Esophagus muscularis mucosa (tissue), 3 donors: ENCODE data around the gene ZRANB3.

ENCODE experiments used
- CTCF ChIP-seq, 3 experiments: fragments of 200-600 bp in 2 of 3; fragments of 450-650 bp in 1 of 3; sonication (generic) in 2 of 3; IDR thresholded peaks; one replicate each; pipeline ENCODE4 v1.5.1; 2017 to 2019; ENCODE audit warnings: antibody characterized with exemption in 3 of 3, mild to moderate bottlenecking in 2 of 3, moderate library complexity in 1 of 3
- POLR2A ChIP-seq: fragments of 450-650 bp; IDR thresholded peaks from one replicate; pipeline ENCODE4 v1.6.1; 2017; ENCODE audit warnings: antibody characterized with exemption, moderate library complexity, mild to moderate bottlenecking, low read depth
- POLR2AphosphoS5 ChIP-seq, 2 donors: sonication (generic); formaldehyde crosslinking; IDR thresholded peaks; one replicate each; pipeline ENCODE4 v1.6.1; 2017; ENCODE audit warnings: antibody characterized with exemption in 2 of 2

GRCh38 chr2:135563793-135564192 is 32.8 kb upstream of the ZRANB3 start:
- TF ChIP-seq POLR2AphosphoS5 (IDR thresholded peaks at IDR 0.05) = no peak
- TF ChIP-seq CTCF (IDR thresholded peaks at IDR 0.05) = no peak
- TF ChIP-seq POLR2A = no peak
